HT-29 (cell line): ENCODE data around the gene ANKRD29. TPM values are rescaled to one million over a fixed set of nuclear protein-coding genes. Genes with fewer than 3 reads are reported as not detected.

Experiments
- DNase-seq: peaks from one replicate; pipeline ENCODE4 v3.0.0-alpha.2; 2015; ENCODE audit warnings: low spot score
- total RNA-seq: library from RNA; depleted of rRNA; stranded (reverse); fragments of >200 nt; shearing (Covaris generic); gene quantifications from 2 replicates; pipeline ENCODE4 v1.2.3, GENCODE V29; 2014

Gene ANKRD29
- total RNA-seq, 1 experiment from 2014 or later = 3.1 TPM

GRCh38 chr18:23684515-23685197 is 21.9 kb upstream of the ANKRD29 start:
- peak; percentile 61 for DNase-seq

GRCh38 chr18:23683671-23684070 is 21.0 kb upstream of the ANKRD29 start:
- DNase-seq = peak; percentile 24

- no peak for DNase-seq
These were observed 20.4 kb upstream of the ANKRD29 start for GRCh38 chr18:23683155-23683554.

- no peak for DNase-seq
These were observed 19.8 kb upstream of the ANKRD29 start for GRCh38 chr18:23682472-23682871.

GRCh38 chr18:23682045-23682444 is 19.3 kb upstream of the ANKRD29 start:
- no peak for DNase-seq

GRCh38 chr18:23675896-23676295 is 13.2 kb upstream of the ANKRD29 start:
- no peak for DNase-seq

- no peak for DNase-seq
These were observed 12.5 kb upstream of the ANKRD29 start for GRCh38 chr18:23675236-23675635.

- DNase-seq = no peak
These were observed 11.0 kb upstream of the ANKRD29 start for GRCh38 chr18:23673725-23674124.

GRCh38 chr18:23671564-23671963 is 8.9 kb upstream of the ANKRD29 start:
- DNase-seq = no peak

GRCh38 chr18:23669804-23670405 is 7.2 kb upstream of the ANKRD29 start:
- no peak for DNase-seq

- DNase-seq = no peak
These were observed 6.6 kb upstream of the ANKRD29 start for GRCh38 chr18:23669202-23669766.

GRCh38 chr18:23668731-23669130 is 6.0 kb upstream of the ANKRD29 start:
- peak; percentile 33 for DNase-seq

- DNase-seq = no peak
These were observed 4.4 kb upstream of the ANKRD29 start for GRCh38 chr18:23667114-23667513.

- DNase-seq = no peak
These were observed 2.0 kb upstream of the ANKRD29 start for GRCh38 chr18:23664674-23665073.

GRCh38 chr18:23661735-23662308 is 889 bp downstream of the ANKRD29 start:
- DNase-seq = peak; percentile 5

GRCh38 chr18:23658285-23658684 is 4.4 kb downstream of the ANKRD29 start:
- DNase-seq = no peak

- DNase-seq = no peak
These were observed 10.5 kb downstream of the ANKRD29 start for GRCh38 chr18:23652232-23652631.

GRCh38 chr18:23650968-23651927 is 11.5 kb downstream of the ANKRD29 start:
- DNase-seq = peak; percentile 57

- DNase-seq = no peak
These were observed 13.6 kb downstream of the ANKRD29 start for GRCh38 chr18:23648940-23649607.

GRCh38 chr18:23648456-23648855 is 14.3 kb downstream of the ANKRD29 start:
- no peak for DNase-seq

- DNase-seq = no peak
These were observed 16.4 kb downstream of the ANKRD29 start for GRCh38 chr18:23646282-23646681.
